ENCODE data around the gene IGF2R. TPM values are rescaled to one million over a fixed set of nuclear protein-coding genes. Genes with fewer than 3 reads are reported as not detected.
"Not testable (repeated sequence)": the region's sequence is repeated elsewhere in the genome, so short reads cannot be mapped to it uniquely, and the experiment has no call there.

IGF2R gene
- total RNA-seq, 2 donors from 2014 or later: 60.3 to 91.3 TPM

- 97% methylated on average over 14 of the region's 14 CpGs for WGBS
- Histone ChIP-seq H3K27me3 (replicated peaks; ENCODE audit: insufficient read depth) (no peaks in the 10 kb centered on the region), H3K9me3 (no peaks in the 10 kb centered on the region), H3K27ac (no peak overlapping the region), H3K4me3 (no peak overlapping the region), H3K4me1 (replicated peaks) (no peaks in the 10 kb centered on the region), H3K36me3 (no peaks in the 10 kb centered on the region)
- intact Hi-C loops (cut with DNase I): no loop called here
- DNase-seq (ENCODE audit: low spot score): no peak
- no peak for TF ChIP-seq POLR2A (IDR thresholded peaks at IDR 0.05)
Measured at GRCh38 chr6:160121981-160122380, 153.1 kb downstream of the IGF2R start.

GRCh38 chr6:160122744-160123143, 153.9 kb downstream of the IGF2R start:
- TF ChIP-seq POLR2A (IDR thresholded peaks at IDR 0.05) (no peak), CTCF (IDR thresholded peaks at IDR 0.05) (no peak), POLR2AphosphoS5 (IDR thresholded peaks at IDR 0.05) (no peak)
- no peak for DNase-seq (ENCODE audit: low spot score)
- Histone ChIP-seq H3K9me3 (no peaks in the 10 kb centered on the region), H3K27me3 (replicated peaks; ENCODE audit: insufficient read depth) (no peaks in the 10 kb centered on the region), H3K4me1 (replicated peaks) (no peaks in the 10 kb centered on the region), H3K27ac (no peak overlapping the region), H3K4me3 (no peak overlapping the region), H3K36me3 (no peaks in the 10 kb centered on the region)
- intact Hi-C loops (cut with DNase I): no loop called here
- 95% methylated on average over 5 of the region's 5 CpGs for WGBS

GRCh38 chr6:160124007-160124406, 155.1 kb downstream of the IGF2R start:
- Histone ChIP-seq H3K4me1 (replicated peaks) (no peaks in the 10 kb centered on the region), H3K36me3 (no peaks in the 10 kb centered on the region), H3K27ac (no peak overlapping the region), H3K9me3 (no peaks in the 10 kb centered on the region), H3K27me3 (replicated peaks; ENCODE audit: insufficient read depth) (no peaks in the 10 kb centered on the region), H3K4me3 (no peak overlapping the region)
- intact Hi-C loops (cut with DNase I): no loop called here
- WGBS: 88% methylated on average over 2 of the region's 2 CpGs
- no peak for DNase-seq (ENCODE audit: low spot score)
- TF ChIP-seq CTCF (IDR thresholded peaks at IDR 0.05) (no peak), POLR2A (IDR thresholded peaks at IDR 0.05) (no peak), POLR2AphosphoS5 (IDR thresholded peaks at IDR 0.05) (no peak)

- Histone ChIP-seq H3K4me1 (replicated peaks) (no peaks in the 10 kb centered on the region), H3K36me3 (no peaks in the 10 kb centered on the region), H3K27me3 (replicated peaks; ENCODE audit: insufficient read depth) (no peaks in the 10 kb centered on the region), H3K4me3 (no peak overlapping the region), H3K27ac (no peak overlapping the region), H3K9me3 (no peaks in the 10 kb centered on the region)
- TF ChIP-seq POLR2A (IDR thresholded peaks at IDR 0.05): no peak
- no peak for TF ChIP-seq POLR2AphosphoS5 (IDR thresholded peaks at IDR 0.05)
- no peak for TF ChIP-seq CTCF (IDR thresholded peaks at IDR 0.05)
- DNase-seq (ENCODE audit: low spot score): no peak
- intact Hi-C loops (cut with DNase I): no loop called here
- WGBS: 95% methylated on average over 5 of the region's 5 CpGs
Measured at GRCh38 chr6:160124605-160125004, 155.7 kb downstream of the IGF2R start.

GRCh38 chr6:160125105-160125504, 156.2 kb downstream of the IGF2R start:
- WGBS: 97% methylated on average over 5 of the region's 5 CpGs
- DNase-seq (ENCODE audit: low spot score); intact Hi-C loops (cut with DNase I): not testable (repeated sequence)

GRCh38 chr6:160127270-160128124, 158.6 kb downstream of the IGF2R start:
- no peak for DNase-seq (ENCODE audit: low spot score)
- 92% methylated on average over 16 of the region's 16 CpGs for WGBS

More at GRCh38 chr6:160125105-160125504, 156.2 kb downstream of the IGF2R start:
- H3K27ac ChIP-seq; H3K27me3 ChIP-seq (replicated peaks; ENCODE audit: insufficient read depth); H3K9me3 ChIP-seq; H3K4me1 ChIP-seq (replicated peaks); H3K36me3 ChIP-seq; H3K4me3 ChIP-seq: not testable (repeated sequence)

More at GRCh38 chr6:160127270-160128124, 158.6 kb downstream of the IGF2R start:
- Histone ChIP-seq H3K27ac (no peak overlapping the region), H3K9me3 (no peaks in the 10 kb centered on the region), H3K27me3 (replicated peaks; ENCODE audit: insufficient read depth) (no peaks in the 10 kb centered on the region), H3K36me3 (no peaks in the 10 kb centered on the region), H3K4me1 (replicated peaks) (no peaks in the 10 kb centered on the region), H3K4me3 (no peak overlapping the region)
- intact Hi-C loops (cut with DNase I): no loop called here
- TF ChIP-seq POLR2A (IDR thresholded peaks at IDR 0.05) (no peak), CTCF (IDR thresholded peaks at IDR 0.05) (no peak), POLR2AphosphoS5 (IDR thresholded peaks at IDR 0.05) (no peak)
